ENCODE measurements around the gene PIK3R5.

GRCh38 chr17:8862213-8863056 lies 103.1 kb downstream of the PIK3R5 start:
- TF ChIP-seq POLR2A (IDR thresholded peaks at IDR 0.05; ENCODE audit: low read length) (no peak), GATA1 (IDR thresholded peaks at IDR 0.05; ENCODE audit: low read depth, low read length) (no peak)

All from erythroblast (primary cell).